ENCODE measurements around the gene IFIT1.

- TF ChIP-seq CTCF (conservative IDR thresholded peaks at IDR 0.05; ENCODE audit: low read length) (no peak), EZH2phosphoT487 (IDR thresholded peaks at IDR 0.05; ENCODE audit: borderline replicate concordance) (peak; percentile 66)
Observed at GRCh38 chr10:89357975-89358374, 34.4 kb upstream of the IFIT1 start.
